ENCODE results near the gene IL12RB1. TPM values are rescaled to one million over a fixed set of nuclear protein-coding genes. Genes with fewer than 3 reads are reported as not detected.

The IL12RB1 gene
- total and polyA plus RNA-seq, 2 donors (not counting 1 experiment from before 2014, with no cell fraction given) = 0.50 to 0.75 TPM

DNA sequence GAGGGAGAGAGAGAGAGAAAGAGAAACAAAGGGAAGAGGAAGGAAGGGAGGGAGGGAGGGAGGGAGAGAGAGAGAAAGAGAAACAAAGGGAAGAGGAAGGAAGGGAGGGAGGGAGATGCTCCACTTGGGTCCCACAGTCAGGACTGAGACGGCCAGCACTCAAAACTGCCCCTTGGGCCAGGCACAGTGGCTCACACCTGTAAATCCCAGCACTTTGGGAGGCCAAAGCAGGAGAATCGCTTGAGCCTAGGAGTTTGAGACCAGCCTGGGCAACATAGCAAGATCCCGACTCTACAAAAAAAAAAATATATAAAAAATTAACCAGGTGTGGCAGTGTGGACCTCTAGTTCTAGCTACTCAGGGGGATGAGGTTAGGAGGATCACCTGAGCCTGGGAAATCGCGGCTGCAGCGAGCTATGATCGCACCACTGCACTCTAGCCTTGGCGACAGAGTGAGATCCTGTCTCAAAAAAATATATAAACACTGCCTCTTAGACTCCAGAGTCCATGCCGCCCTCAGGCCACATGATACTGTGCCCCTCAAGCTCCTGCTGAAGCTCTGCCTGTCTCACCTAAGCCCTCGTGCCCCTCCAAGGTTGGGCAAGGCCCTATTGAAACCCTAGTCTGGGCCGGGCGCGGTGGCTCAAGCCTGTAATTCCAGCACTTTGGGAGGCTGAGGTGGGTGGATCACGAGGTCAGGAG, 70.4 kb downstream of the IL12RB1 start:
- DNase-seq (ENCODE audit: low read depth in 2 of 2) = no peak
- H3K4me3 ChIP-seq (replicated peaks in 1 of 4; ENCODE audit: control extremely low read depth in 1 of 4, insufficient read depth in 1 of 4, low read depth in 3 of 4, low read length in 4 of 4) = no peak overlapping the region
- H3K79me2 ChIP-seq (ENCODE audit: control insufficient read depth, insufficient read depth, low read length) = no peaks in the 10 kb centered on the region
- H3K9ac ChIP-seq (ENCODE audit: insufficient read depth, low read length) = no peak overlapping the region
- no peaks in the 10 kb centered on the region for H3K9me3 ChIP-seq (ENCODE audit: control insufficient read depth, insufficient read depth, low read depth, low read length)
- TF ChIP-seq, protein P1, sequence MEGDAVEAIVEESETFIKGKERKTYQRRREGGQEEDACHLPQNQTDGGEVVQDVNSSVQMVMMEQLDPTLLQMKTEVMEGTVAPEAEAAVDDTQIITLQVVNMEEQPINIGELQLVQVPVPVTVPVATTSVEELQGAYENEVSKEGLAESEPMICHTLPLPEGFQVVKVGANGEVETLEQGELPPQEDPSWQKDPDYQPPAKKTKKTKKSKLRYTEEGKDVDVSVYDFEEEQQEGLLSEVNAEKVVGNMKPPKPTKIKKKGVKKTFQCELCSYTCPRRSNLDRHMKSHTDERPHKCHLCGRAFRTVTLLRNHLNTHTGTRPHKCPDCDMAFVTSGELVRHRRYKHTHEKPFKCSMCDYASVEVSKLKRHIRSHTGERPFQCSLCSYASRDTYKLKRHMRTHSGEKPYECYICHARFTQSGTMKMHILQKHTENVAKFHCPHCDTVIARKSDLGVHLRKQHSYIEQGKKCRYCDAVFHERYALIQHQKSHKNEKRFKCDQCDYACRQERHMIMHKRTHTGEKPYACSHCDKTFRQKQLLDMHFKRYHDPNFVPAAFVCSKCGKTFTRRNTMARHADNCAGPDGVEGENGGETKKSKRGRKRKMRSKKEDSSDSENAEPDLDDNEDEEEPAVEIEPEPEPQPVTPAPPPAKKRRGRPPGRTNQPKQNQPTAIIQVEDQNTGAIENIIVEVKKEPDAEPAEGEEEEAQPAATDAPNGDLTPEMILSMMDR (conservative IDR thresholded peaks at IDR 0.05 in 1 of 2, IDR thresholded peaks at IDR 0.05 in 1 of 2; ENCODE audit: low read depth in 1 of 2, low read length in 2 of 2) = no peak
- peaks cover 9% of the 10 kb centered on the region for H3K4me1 ChIP-seq (ENCODE audit: control insufficient read depth, extremely low read depth, insufficient read depth, low read length)
- peaks cover 5% of the 10 kb centered on the region for H3K36me3 ChIP-seq (ENCODE audit: control insufficient read depth, insufficient read depth, low read length)
- no peaks in the 10 kb centered on the region for H3K27me3 ChIP-seq (ENCODE audit: control insufficient read depth, insufficient read depth, low read length)
- no peak overlapping the region for H2AFZ ChIP-seq (ENCODE audit: low read length)
- no peak overlapping the region for H3K4me2 ChIP-seq (ENCODE audit: extremely low read depth, insufficient read depth, low read length)
- H4K20me1 ChIP-seq (ENCODE audit: control insufficient read depth, extremely low read depth, insufficient read depth, low read length) = no peaks in the 10 kb centered on the region
- no peak overlapping the region for H3K27ac ChIP-seq (ENCODE audit: insufficient read depth, low read length)

DNA sequence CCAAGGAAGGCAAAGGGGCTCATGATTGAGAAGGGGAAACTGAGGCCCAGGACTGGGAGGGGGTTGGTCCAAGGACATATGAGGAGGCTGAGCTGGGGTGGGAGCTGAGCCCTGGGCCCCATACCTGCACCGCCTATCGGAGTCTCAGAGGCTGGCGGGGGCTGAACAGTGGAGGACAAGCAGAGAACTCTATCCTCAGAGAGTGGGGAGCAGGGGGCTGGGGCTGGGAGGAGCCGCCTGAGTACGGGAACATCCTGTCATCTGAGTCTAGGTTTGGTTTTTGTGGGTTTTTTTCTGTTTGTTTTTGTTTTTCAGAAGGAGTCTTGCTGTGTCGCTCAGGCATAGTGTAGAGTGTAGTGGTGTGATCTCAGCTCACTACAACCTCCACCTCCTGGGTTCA, 72.5 kb downstream of the IL12RB1 start:
- no peaks in the 10 kb centered on the region for H3K27me3 ChIP-seq (ENCODE audit: control insufficient read depth, insufficient read depth, low read length)
- no peaks in the 10 kb centered on the region for H3K79me2 ChIP-seq (ENCODE audit: control insufficient read depth, insufficient read depth, low read length)
- DNase-seq (ENCODE audit: low read depth in 2 of 2) = no peak
- H3K4me3 ChIP-seq (replicated peaks in 1 of 4; ENCODE audit: control extremely low read depth in 1 of 4, insufficient read depth in 1 of 4, low read depth in 3 of 4, low read length in 4 of 4) = no peak overlapping the region
- TF ChIP-seq EZH2 (IDR thresholded peaks at IDR 0.05; ENCODE audit: low read length, missing control alignments) = no peak
- TF ChIP-seq, protein P1 (conservative IDR thresholded peaks at IDR 0.05 in 1 of 2, IDR thresholded peaks at IDR 0.05 in 1 of 2; ENCODE audit: low read depth in 1 of 2, low read length in 2 of 2) = no peak
- H3K4me2 ChIP-seq (ENCODE audit: extremely low read depth, insufficient read depth, low read length) = no peak overlapping the region
- H3K36me3 ChIP-seq (ENCODE audit: control insufficient read depth, insufficient read depth, low read length) = peaks cover 9% of the 10 kb centered on the region
- no peaks in the 10 kb centered on the region for H3K9me3 ChIP-seq (ENCODE audit: control insufficient read depth, insufficient read depth, low read depth, low read length)
- no peak overlapping the region for H3K9ac ChIP-seq (ENCODE audit: insufficient read depth, low read length)
- no peak overlapping the region for H3K27ac ChIP-seq (ENCODE audit: insufficient read depth, low read length)
- no peak overlapping the region for H2AFZ ChIP-seq (ENCODE audit: low read length)
- H4K20me1 ChIP-seq (ENCODE audit: control insufficient read depth, extremely low read depth, insufficient read depth, low read length) = no peaks in the 10 kb centered on the region
- peaks cover 3% of the 10 kb centered on the region for H3K4me1 ChIP-seq (ENCODE audit: control insufficient read depth, extremely low read depth, insufficient read depth, low read length)

DNA sequence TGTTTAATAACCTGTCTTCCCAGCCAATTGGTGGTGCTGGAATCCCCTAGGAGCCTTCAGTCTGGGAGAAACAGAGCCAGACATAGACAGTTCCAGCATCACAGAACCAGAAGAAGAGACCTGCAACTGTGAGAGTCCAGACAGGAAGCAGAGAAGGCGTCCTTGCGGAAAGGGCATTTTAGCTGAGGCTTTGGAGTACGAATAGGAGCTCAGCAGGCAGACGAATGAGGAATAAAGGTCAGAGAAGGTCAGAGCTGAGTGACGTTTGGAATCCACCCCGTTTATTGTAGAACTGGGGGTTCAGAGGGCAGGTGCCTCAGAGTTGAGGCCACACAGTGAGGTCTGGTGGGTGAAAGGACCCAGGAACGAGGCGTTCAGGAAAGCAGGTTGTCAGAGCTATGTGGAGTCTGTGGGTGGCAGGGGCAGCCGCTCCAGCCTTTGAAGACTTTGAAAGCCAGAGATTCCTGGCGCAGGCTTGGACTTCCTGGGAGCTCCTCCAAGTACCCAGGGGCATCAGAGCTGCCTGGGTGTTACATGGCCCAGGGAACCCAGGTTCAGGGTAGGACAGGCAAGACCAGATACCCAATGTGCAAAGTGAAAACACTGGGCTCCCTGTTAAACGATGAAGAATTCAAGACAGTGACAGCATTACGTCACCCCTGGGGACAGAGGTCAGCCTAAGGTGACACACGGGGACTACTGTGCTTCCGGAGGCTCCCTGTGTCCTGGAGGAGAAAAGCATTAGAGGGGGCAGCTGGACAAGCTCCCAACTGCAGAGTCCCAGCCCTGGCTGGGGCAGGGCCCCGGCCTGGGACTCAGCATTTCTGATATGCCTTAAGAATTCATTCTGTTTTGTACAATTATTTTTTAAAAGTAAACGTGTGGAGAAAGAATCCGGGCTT, 73.3 kb downstream of the IL12RB1 start:
- Histone ChIP-seq H2AFZ (ENCODE audit: low read length) (no peak overlapping the region), H4K20me1 (ENCODE audit: control insufficient read depth, extremely low read depth, insufficient read depth, low read length) (no peaks in the 10 kb centered on the region), H3K9ac (ENCODE audit: insufficient read depth, low read length) (no peak overlapping the region), H3K27ac (ENCODE audit: insufficient read depth, low read length) (no peak overlapping the region), H3K36me3 (ENCODE audit: control insufficient read depth, insufficient read depth, low read length) (peaks cover 9% of the 10 kb centered on the region), H3K9me3 (ENCODE audit: control insufficient read depth, insufficient read depth, low read depth, low read length) (no peaks in the 10 kb centered on the region), H3K4me1 (ENCODE audit: control insufficient read depth, extremely low read depth, insufficient read depth, low read length) (peaks cover 3% of the 10 kb centered on the region), H3K4me3 (replicated peaks in 1 of 4; ENCODE audit: control extremely low read depth in 1 of 4, insufficient read depth in 1 of 4, low read depth in 3 of 4, low read length in 4 of 4) (no peak overlapping the region), H3K79me2 (ENCODE audit: control insufficient read depth, insufficient read depth, low read length) (no peaks in the 10 kb centered on the region), H3K27me3 (ENCODE audit: control insufficient read depth, insufficient read depth, low read length) (no peaks in the 10 kb centered on the region), H3K4me2 (ENCODE audit: extremely low read depth, insufficient read depth, low read length) (no peak overlapping the region)
- TF ChIP-seq, protein P1 (conservative IDR thresholded peaks at IDR 0.05 in 1 of 2, IDR thresholded peaks at IDR 0.05 in 1 of 2; ENCODE audit: low read depth in 1 of 2, low read length in 2 of 2) = no peak
- TF ChIP-seq EZH2 (IDR thresholded peaks at IDR 0.05; ENCODE audit: low read length, missing control alignments) = no peak
- no peak for DNase-seq (ENCODE audit: low read depth in 2 of 2)

All from fibroblast of lung (primary cell).